Measurements from ENCODE around the gene ENTR1. TPM values are rescaled to one million over a fixed set of nuclear protein-coding genes. Genes with fewer than 3 reads are reported as not detected.

ENTR1 gene
- total and polyA plus RNA-seq, 2 of the 4 experiments (the other 2 are of a cell fraction): 14.5 to 37.3 TPM

DNA sequence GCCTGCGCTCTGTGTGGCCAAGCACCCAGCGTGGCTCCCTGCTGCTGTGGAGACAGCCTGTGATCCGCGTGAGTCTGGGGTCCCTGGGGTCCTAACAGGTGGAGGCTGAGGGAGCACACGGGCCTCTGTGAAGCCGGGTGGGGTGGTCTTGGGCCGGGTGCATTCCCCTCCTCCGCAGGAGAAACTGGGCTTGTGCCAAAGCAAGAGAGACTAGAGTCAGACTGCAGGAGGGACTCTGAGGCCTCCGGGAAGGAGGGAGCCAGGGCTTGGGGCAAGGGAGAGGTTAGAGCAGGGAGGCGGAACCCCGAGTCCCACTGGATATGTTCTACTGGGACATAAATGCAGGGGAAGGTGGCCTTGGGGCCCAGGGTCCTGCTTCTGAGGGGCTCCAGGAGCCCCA is 57.3 kb downstream of the ENTR1 start:
- dilution Hi-C loops (cut with HindIII; ENCODE audit: low sequenced_read_pairs, unreplicated experiment): no loop called here
- no peak for TF ChIP-seq MAFK (IDR thresholded peaks at IDR 0.05; ENCODE audit: low read depth, low read length)
- TF ChIP-seq SMC3 (IDR thresholded peaks at IDR 0.05; ENCODE audit: low read depth, low read length): no peak
- no peak for TF ChIP-seq RFX5 (IDR thresholded peaks at IDR 0.05; ENCODE audit: low read depth, low read length)
- TF ChIP-seq NFE2L2 (IDR thresholded peaks at IDR 0.05; ENCODE audit: low read depth, low read length): no peak
- TF ChIP-seq FOS (IDR thresholded peaks at IDR 0.05; ENCODE audit: low read depth, low read length): no peak
- 92% methylated on average over 8 of the region's 11 CpGs; no CpG with 5 or more reads in 1 of the 2 experiments for WGBS, 2 experiments (ENCODE audit: extremely low coverage in 2 of 2, insufficient read length in 1 of 2)

More for the DNA sequence above, 57.3 kb downstream of the ENTR1 start:
- Histone ChIP-seq H4K5ac (ENCODE audit: low read depth, low read length) (no peak overlapping the region), H2BK15ac (ENCODE audit: low read depth, low read length) (no peak overlapping the region), H3K4me1 (ENCODE audit: control insufficient read depth, insufficient read depth, low read length) (peaks cover 23% of the 10 kb centered on the region), H3K36me3 (ENCODE audit: control insufficient read depth, insufficient read depth, low read length) (peaks cover 72% of the 10 kb centered on the region), H3K4ac (ENCODE audit: low read depth, low read length) (no peak overlapping the region), H3K79me1 (ENCODE audit: low read depth in 1 of 2, low read length in 2 of 2) (peaks cover 0 to 45% of the 10 kb centered on the region in 2 experiments; a peak in 2 of 4 replicates), H2AFZ (replicated peaks; ENCODE audit: low read length, poor library complexity) (no peak overlapping the region), H3K4me3 (ENCODE audit: insufficient read depth, low read depth, low read length) (no peak overlapping the region), H3K27me3 (ENCODE audit: control insufficient read depth, insufficient read depth, low read length) (no peaks in the 10 kb centered on the region), H2BK120ac (ENCODE audit: low read depth, low read length) (no peak overlapping the region), H3K9ac (ENCODE audit: low read depth, low read length) (no peak overlapping the region), H3K23ac (ENCODE audit: low read depth, low read length) (no peak overlapping the region), H3K18ac (ENCODE audit: low read depth, low read length) (no peak overlapping the region), H3K9me3 (ENCODE audit: control insufficient read depth, insufficient read depth, low read length) (no peaks in the 10 kb centered on the region), H3K56ac (ENCODE audit: extremely low read depth, insufficient read depth, low read length) (no peak overlapping the region), H3K27ac (ENCODE audit: insufficient read depth, low read length) (no peak overlapping the region), H2AK9ac (replicated peaks; ENCODE audit: low read depth, low read length, poor library complexity) (peak overlapping the region; percentile 70), H2BK5ac (ENCODE audit: low read depth, low read length, poor library complexity, severe bottlenecking) (no peak overlapping the region), H4K8ac (ENCODE audit: low read depth in 2 of 2, low read length in 2 of 2) (no peak overlapping the region), H3K9me1 (ENCODE audit: insufficient read depth, low read length) (peaks cover 3% of the 10 kb centered on the region; the same call in 1 of the 2 replicates), H4K20me1 (ENCODE audit: insufficient read depth, low read length) (peaks cover 34% of the 10 kb centered on the region), H2AK5ac (ENCODE audit: low read depth, low read length) (no peak overlapping the region), H3K4me2 (ENCODE audit: low read depth, low read length) (no peak overlapping the region), H4K91ac (ENCODE audit: insufficient read depth, low read depth, low read length) (no peak overlapping the region), H2BK20ac (ENCODE audit: low read depth, low read length) (no peak overlapping the region), H3K14ac (replicated peaks; ENCODE audit: low read depth, low read length) (no peak overlapping the region)
- no peak for DNase-seq
- in situ Hi-C loops (cut with MboI; ENCODE audit: low sequenced_read_pairs) (no loop called here), intact Hi-C loops (cut with micrococcal nuclease) (no loop called here)
- CTCF ChIA-PET: no interaction called here
- ATAC-seq (ENCODE audit: low read depth): no peak
- no TSS peak for BruUV-seq (replicated peaks)
- POLR2A ChIA-PET (ENCODE audit: unreplicated experiment): no interaction called here

Data from IMR-90 (cell line).